Kidney glomerular epithelial cell (primary cell): ENCODE results near the gene ASCC2.
"Not testable (repeated sequence)": the region's sequence is repeated elsewhere in the genome, so short reads cannot be mapped to it uniquely, and the experiment has no call there.

ENCODE experiments used
- DNase-seq: peaks from one replicate; lab custom pipeline; 2025; lab: John Stamatoyannopoulos, UW

ASCC2 gene

DNA sequence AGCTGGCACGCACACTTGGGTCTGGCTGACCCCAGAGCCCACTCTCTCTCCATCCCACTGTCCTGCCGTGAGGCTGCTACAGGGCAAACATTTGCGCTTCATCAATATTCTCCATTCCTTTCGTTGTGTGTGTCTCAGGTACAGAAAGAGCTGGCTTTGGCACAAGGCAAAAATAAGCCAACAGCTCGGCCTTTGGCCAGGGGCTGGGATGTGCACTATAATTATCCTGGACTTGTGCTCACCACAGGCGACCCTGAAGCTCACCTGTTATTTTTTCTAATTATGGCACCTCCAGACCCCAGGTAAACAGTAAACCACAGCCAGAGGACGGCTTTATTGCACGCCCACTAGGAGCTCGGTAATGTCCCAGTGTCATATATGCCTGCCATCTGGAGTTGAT, 82.2 kb downstream of the ASCC2 start:
- DNase-seq = no peak

DNA sequence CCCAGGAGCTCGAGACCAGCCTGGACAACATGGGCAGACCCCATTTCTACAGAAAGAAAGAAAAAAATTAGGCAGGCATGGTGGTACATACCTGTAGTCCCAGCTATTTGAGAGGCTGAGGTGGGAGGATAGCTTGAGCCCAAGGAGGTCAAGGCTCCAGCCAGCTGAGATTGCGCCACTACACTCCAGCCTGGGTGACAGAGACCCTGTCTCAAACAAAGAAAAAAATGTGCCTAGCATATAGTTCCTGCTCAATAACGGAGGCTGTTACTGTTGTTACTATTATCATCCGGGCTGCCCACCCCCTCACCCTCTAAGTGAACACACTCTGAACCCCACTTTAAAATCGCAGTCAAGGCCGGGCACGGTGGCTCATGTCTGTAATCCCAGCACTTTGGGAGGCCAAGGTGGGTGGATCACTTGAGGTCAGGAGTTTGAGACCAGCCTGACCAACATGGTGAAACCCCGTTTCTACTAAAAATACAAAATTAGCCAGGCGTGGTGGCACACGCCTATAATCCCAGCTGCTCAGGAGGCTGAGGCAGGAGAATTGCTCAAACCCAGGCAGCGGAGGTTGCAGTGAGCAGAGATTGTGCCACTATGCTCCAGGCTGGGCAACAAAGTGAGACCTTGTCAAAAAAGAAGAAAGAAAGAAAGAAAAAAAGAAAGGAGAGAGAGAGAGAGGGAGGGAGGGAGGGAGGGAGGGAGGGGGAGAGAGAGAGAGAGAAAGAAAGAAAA, 83.2 kb downstream of the ASCC2 start:
- DNase-seq = not testable (repeated sequence)

DNA sequence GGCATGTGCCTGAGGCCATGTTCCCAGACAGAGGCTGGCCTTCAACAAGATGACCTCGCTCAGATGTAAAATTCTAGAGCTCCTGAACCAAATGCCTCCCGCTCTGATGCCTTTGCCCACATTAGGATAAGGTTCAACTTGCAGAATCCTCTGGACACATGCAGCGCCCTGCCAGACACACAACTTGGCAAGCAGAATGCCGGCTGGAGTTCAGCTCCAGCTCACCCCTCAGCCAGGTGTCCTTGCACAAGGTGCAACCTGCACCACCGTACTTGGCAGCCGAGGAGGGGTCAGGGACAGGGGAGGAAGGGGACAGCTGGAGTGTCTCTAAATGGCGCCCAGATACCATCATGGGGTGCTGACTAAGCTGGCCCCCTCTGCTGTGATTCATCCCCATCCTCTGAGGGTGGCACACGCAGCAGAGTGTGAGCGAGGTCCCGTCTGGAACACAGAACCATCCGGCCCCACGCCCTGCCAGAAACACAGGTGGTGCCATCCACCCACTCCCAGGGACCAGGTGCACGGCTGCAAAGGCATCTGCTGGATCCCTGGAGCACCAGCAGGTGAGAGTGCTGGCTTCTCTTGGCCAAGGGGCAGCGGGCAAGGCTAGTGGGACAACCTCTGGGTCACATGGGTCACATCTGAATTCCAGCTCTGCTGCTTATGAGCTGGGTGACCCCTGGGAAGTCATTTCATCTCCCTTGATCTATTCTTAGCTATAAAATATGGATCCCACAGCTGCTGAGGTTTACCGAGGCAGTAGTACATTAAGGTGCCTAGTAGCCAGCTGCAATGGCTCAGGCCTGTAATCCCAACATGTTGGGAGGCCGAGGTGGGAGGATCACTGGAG, 84.0 kb downstream of the ASCC2 start:
- no peak for DNase-seq

- DNase-seq = no peak
Measured at GRCh38 chr22:29751669-29752068, 86.4 kb downstream of the ASCC2 start.

DNA sequence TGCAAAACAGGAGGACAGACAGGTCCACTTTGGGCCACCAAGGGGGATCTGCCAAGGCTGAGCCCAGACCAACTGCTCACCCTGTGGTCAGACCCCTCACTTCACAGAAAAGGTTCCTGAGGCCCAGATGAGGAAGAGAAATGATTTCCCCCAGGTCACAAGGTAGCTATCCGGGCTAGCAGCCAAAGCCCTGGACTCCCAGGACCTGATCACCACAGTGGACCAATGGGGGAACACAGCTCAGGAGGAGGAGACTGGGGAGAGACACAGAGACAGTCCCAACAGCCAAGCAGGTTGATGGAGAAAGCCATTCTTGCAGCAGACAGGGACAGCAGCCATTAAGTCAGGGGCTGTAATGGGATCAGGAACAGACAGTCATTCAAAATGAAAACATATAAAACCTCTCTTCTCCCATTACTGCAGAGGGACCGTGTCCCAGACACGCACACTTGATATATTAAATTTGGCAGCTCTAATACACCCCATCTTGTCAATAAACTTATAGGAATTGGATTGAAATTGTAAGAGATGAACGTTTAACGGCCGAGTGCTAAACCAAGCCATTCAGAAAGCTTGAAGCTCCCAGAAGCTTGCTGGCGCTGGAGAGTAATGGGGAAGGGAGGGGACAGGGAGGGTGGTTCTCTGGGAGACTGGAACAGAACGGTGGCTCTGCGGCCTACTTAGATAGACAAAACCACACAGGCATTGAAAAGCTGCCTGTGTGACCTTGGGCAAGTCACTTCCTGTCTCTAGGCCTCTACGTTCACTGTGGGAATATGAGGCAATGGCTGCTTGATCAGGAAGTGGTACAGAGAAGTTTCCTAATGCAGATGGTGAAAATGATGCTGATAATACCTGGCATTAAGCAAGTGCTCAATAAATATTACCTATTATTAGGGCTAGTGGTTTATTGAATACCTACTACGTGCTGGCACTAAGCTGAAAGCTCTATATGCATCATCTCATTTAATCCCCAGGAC, 87.2 kb downstream of the ASCC2 start:
- DNase-seq = no peak

DNA sequence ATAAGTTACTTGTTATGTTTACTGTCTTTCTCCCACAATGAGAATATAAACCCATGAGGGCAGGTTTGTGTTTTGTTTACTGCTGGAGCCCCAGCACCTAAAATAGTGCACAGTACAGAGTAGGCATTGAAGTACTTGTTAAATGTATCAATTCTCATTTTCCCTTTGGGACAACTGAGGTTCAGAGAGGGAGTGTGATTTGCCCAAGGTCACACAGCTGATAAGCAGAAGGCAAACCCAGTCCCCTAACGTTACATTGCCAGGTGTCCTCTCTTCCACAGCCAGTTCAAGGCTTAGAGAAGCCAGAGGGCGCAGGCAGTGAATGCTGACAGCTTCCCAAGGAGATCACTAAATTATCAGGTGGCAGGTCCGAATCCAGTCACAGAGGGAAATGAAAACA, 88.0 kb downstream of the ASCC2 start:
- no peak for DNase-seq

DNA sequence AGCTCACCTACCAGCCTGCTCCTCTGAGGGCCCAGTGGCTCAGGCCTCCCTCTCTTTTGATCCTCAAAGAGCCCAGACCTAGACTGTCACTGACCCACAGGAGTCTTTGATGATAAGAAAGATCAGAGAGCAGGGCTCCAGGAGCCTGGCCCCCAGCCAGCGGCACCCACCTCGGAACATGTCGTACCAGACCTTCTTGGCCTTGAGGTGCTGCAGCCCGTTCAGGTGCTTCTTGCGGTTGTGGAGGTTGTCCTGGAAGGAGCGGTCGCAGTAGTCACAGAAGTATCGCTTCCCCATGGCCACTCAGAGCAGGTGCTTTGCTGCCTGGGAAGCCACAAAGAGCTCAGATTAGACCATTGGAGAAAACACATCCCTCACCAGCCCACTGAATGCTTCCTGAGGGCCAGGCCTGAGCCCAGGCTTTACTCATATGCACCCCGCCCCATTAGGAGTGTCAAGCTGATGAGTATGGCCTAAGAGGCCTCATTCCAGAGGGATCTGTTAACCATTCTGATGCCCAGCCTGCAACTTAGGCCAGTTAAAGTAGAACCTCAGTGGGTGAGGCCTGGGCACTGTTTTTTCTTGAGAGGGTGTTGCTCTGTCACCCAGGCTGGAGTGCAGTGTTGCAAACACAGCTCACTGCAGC, 89.7 kb downstream of the ASCC2 start:
- no peak for DNase-seq

GRCh38 chr22:29747832-29748231, 90.2 kb downstream of the ASCC2 start:
- DNase-seq = no peak

- no peak for DNase-seq
Measured at GRCh38 chr22:29744902-29745301, 93.2 kb downstream of the ASCC2 start.

DNA sequence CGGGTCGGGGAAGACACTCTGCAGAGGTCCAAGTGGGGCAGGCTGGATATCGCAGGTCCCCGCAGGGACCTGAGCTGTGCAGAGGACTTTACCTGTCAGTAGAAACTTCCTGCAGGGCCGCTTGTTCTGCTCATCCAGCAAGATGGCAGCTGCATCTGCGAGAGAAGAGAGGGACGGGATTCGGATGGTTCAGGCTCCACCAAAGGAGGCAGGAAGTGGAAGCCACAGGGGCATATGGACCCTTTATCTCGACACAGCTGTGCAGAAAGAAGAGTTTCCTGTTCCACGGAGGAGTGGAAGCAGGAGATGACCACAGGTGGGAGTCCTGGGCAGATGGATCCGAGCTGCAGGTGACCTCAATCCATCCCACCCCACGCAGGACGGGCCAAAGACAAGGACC, 95.7 kb downstream of the ASCC2 start:
- DNase-seq = no peak

DNA sequence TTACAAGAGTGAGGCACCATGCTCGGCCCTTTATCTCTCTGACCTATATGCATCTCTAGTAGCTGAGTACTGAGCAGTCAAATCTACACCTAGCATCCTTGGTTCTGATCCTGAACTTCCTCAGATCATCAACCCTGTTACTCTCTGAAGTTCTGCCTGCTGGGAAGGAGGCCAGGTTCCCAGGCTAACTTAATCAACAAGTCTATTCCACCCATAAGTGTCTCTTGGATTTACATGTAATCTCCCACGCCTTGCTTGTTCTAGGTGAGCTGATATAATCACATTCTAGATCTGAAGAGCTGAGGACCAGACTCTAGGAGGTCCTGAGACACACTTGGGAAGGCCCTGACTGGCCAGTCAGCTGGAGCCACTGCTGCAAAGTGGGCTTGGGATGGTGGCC, 96.1 kb downstream of the ASCC2 start:
- DNase-seq = no peak

- no peak for DNase-seq
Measured at GRCh38 chr22:29740216-29740615, 97.9 kb downstream of the ASCC2 start.

DNA sequence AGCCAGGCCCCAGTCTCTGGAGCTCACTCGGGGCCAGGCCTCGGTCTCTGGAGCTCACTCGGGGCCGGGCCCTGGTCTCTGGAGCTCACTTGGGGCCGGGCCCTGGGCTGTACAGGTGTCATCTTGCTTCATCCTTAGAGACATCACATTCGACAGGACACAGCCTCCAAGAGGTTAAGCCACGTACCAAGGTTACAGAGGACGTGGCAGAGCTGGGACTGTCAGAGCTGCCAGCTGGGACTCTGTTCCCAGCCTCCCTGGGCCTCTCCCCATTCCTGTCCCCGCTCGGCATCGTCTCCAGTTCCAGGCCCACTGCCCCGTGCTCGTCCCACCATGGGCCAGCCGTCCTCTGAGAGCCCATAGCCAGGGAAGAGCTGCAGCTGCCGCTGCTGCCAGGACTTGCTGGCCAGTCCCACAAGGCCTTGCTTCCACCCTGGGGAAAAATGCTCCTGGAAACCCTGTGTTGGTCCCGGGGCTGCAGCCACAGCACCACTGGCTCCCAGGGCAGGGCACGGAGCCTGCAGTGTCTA, 98.7 kb downstream of the ASCC2 start:
- no peak for DNase-seq
